Measurements from ENCODE around the gene CERK.

The CERK gene

DNA sequence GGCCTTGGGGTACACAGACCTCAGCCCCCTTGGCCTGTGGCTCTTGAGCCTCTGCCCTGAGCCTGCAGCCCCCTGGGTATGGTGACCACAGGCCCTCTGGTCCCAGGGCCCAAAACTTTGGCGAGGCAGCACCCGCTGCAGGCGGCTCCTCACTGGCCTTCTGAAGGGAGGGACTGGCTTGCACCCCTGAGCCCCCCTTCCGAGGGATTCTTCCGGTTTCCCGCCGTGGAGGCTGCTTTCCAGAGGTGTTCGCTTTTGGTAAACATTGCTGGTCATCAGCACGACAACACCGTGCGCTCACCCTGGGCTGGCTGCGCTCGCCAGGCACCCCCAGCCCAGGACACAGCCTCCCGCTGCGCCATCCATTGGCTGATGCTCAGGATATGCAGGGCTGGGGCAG lies 75.8 kb downstream of the CERK start:
- no peak for DNase-seq (ENCODE audit: low read depth, low spot score)

DNA sequence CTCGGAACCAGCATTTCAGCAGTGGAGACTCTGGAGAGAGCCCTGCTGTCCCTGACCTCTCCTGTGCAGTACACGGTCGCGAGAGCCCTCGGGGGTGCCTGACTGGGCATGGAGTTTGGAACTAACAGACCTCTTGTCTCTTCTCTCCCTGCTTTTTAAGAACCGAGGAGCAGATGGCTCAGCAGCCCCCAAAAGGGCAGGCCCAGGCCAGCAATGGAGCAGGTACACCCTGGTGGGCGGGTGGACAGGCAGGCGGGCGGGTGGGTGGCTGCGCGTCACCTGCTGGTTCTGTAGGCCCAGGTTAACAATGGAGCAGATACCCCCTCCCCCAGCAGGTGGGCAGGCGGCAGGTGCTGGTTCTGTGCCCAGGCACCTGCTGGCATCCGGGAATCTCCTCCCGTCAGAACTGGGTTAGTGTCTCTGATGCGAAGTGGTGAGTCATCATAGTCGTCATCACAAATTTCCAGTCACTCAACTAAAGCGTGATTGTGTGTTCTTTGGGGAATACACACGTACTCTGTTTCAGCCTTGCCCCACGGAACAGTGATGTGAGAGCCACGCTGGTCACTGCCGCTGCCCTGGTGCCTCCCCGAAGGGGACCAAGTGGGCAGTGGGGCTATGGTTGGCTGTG lies 76.7 kb downstream of the CERK start:
- DNase-seq (ENCODE audit: low read depth, low spot score): no peak

- no peak for DNase-seq (ENCODE audit: low read depth, low spot score)
Measured at GRCh38 chr22:46660604-46661201, 77.3 kb downstream of the CERK start.

DNA sequence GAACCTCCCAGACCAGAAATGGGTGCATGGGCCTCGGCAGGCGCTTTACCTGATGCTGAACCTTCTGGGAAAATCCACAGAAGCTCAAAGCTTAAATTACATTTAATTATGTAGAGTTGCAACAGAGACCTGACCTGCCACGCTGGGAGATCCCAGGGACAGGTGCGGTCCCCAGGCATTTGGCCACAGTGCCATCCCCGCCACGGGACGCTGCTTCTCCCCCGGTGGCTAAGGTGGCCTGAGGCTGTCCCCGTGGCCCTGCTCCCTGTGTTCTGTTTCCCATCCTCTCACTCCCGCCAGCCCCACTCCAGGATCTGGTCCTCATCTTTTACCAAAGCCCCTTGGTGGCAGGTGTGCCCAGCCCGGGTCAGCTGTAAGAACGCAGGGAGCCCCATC lies 78.3 kb downstream of the CERK start:
- no peak for DNase-seq (ENCODE audit: low read depth, low spot score)

DNA sequence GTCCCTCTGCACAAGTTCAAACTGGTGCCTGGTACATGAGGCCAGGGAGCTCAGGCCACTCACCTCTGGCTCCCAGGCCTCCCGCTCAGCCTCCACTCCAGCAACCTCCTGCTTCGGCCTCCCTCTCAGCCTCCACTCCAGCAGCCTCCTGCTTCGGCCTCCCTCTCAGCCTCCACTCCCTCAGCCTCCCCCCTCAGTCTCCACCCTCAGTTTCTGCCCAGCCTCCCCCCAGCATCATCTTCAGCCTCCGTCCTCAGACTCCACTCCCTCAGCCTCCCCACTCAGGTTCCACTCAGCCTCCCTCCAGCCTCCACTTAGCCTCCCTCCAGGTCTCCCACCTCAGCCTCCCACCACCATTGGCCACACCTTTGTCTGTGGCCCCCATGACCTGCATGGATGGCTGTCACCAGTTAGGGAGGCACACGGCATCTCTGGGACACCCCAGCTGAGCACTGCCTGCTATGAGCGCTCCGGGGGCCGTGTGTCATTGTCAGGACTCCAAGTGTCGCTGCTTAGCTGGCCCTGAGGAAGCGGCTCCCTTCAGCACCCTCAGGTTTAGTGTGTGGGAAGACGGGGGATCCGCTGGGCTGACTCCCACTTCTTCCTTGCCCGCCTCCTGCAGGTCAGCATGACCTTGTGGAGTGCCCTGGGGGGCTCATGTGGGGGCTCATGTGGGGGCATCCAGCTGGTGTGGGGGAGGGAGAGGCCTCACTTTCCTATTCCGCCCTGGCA lies 78.8 kb downstream of the CERK start:
- no peak for DNase-seq (ENCODE audit: low read depth, low spot score)

DNA sequence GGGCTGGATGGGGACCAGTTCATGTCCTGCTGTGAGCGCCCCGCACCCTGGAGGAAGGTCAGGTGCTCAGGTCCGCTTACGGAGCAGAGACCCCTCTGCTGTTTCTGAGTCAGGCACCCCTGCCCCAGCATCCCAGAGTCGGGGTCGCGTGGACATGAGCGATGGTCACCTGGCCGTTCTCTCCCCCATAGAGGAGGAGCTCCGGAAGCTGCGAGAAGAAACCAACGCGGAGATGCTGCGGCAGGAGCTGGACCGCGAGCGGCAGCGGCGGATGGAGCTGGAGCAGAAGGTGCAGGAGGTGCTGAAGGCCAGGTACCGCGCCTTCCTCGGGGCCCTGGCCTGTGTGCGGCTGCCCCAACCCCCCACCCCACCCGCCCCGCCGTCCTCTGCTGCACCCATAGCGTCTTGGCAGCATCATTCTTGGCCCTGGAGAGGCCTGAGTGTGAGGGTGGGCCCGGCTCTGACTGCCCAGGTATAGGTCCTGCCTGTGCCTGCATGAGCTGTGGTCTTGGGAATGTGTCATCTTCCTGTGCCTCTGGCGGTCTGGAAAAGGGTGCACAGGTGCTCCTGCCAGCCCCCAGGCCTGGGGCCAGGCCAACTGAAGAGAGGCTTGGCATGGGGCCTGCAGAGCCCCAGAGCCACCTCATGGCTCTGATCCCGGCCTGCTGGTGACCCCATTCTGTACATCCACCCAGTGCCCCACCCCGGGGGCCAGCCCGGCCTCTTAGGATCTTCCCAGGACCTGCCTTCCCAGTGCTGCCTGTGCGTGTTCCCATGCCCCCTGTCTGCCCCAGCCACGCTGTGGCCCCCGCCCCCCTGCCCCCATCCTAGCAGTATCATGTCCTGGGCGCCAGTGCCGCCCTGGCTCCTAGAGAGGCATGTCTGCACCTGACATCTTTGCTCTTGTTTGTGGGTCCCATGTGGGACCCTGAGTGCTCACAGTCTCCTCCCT lies 79.8 kb downstream of the CERK start:
- no peak for DNase-seq (ENCODE audit: low read depth, low spot score)

DNA sequence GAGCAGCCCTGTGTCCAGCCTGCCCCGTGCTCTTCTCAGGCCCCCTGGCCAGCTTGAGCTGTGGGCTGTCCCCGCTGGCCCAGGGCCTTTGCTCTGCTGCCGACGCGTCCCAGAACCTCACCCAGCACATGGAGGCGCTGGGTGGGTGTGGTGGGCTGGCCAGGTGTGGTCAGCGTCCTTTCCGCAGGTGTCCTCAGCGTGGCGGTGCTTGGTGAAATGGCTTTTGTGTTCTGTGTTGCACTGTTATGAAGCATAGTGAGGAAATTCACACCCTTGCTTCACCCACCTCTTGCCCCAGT lies 80.4 kb downstream of the CERK start:
- DNase-seq (ENCODE audit: low read depth, low spot score): no peak

DNA sequence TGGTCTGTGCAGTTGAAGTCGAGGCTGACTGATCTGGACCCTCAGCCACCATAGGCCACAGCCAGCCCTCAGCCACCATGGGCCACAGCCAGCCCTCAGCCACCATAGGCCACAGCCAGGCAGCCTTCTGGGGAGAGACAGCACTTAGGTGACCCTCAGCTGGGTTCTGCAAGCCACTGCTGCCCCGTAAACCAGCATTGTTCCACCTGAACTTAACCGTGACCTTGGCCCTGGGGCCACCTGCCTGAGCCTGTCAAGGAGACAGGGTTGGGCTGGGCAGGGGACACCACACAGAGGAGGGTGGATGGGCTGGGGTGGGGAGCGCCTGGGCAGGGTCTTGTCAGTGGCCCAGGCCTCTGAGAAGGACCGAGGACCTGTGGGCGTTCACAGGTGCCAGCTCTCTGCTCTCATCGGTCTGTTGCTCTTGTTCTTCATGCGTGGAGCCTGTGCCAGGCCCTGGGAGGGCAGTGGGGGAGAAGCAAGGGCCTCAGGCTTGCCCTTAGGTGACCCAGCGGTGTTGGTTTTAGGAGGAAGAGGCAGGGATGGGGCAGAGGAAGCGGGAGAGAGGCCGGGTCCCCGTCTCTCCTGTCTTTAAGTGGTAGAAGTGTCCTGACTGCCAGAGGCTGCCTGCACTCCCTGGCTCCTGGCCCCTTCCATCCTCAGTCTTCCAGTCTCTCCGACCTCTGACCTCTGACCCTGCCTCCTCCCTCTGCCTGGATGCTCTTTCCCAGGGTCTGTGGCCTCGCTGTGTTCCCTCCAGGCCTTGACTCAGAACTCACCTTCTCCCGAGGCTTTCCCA lies 81.0 kb downstream of the CERK start:
- DNase-seq (ENCODE audit: low read depth, low spot score): no peak

GRCh38 chr22:46655861-46656608 lies 82.0 kb downstream of the CERK start:
- DNase-seq (ENCODE audit: low read depth, low spot score): no peak

GRCh38 chr22:46654927-46655595 lies 83.0 kb downstream of the CERK start:
- DNase-seq (ENCODE audit: low read depth, low spot score): no peak

GRCh38 chr22:46654426-46654825 lies 83.6 kb downstream of the CERK start:
- no peak for DNase-seq (ENCODE audit: low read depth, low spot score)

GRCh38 chr22:46653596-46653995 lies 84.5 kb downstream of the CERK start:
- no peak for DNase-seq (ENCODE audit: low read depth, low spot score)

DNA sequence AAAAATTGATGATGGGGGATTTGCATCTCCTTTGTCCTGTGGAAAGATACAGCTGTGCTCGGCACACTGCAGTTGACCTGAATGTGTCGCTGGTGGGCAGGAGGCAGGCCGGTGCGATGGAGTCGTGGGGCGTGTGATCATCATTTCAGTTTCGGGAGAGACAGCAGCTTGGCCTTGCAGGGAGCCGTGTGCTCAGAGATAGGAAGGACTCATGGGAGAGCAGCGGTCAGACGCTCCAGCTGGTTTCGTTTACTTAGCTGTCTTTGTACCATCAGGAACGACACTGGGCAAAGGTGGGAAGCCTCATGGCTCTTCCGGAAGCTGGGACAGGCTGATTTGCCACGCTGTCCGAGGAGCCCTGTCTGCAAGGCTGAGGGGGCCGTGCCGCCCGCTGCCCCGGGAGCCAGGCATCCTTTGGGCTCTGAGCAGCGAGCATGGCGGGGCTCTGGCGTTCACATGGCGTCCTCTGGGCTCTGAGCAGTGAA lies 85.2 kb downstream of the CERK start:
- DNase-seq (ENCODE audit: low read depth, low spot score): no peak

- DNase-seq (ENCODE audit: low read depth, low spot score): peak; percentile 30
Measured at GRCh38 chr22:46652081-46652846, 85.8 kb downstream of the CERK start.

GRCh38 chr22:46651316-46651715 lies 86.7 kb downstream of the CERK start:
- DNase-seq (ENCODE audit: low read depth, low spot score): no peak

DNA sequence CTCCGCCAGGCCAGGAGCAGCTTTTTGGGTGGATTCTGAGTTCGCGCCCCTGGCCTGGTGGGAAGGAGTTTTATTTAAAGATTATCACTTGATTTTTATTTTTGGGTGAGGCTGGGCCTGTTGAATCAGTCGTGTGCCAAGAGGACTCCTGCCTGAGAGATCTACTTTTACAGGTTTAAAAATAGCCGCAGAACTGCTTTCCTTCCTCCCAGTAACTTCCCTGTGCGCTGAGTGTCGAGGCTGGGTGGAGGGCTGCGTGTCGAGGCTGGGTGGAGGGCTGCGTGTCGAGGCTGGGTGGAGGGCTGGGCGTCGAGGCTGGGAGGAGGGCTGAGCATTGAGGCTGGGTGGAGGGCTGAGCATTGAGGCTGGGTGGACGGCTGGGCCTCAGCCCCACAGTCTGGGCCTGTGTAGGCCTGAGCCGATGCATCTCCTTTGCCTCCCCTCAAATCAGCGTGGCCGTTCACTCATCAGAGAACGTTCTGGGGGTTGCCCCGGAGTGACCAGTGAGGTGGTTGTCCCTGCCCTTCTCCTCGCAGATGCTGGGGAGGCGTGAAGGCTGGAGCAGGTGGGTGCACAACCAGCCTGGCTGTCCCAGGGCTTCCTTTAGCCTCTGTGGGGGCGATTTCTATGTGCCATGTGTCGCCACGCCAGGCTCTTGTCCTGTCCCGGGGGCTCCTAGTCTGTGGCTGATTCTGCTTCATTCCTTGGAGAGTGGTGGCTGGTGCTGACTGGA lies 87.8 kb downstream of the CERK start:
- DNase-seq (ENCODE audit: low read depth, low spot score): no peak

DNA sequence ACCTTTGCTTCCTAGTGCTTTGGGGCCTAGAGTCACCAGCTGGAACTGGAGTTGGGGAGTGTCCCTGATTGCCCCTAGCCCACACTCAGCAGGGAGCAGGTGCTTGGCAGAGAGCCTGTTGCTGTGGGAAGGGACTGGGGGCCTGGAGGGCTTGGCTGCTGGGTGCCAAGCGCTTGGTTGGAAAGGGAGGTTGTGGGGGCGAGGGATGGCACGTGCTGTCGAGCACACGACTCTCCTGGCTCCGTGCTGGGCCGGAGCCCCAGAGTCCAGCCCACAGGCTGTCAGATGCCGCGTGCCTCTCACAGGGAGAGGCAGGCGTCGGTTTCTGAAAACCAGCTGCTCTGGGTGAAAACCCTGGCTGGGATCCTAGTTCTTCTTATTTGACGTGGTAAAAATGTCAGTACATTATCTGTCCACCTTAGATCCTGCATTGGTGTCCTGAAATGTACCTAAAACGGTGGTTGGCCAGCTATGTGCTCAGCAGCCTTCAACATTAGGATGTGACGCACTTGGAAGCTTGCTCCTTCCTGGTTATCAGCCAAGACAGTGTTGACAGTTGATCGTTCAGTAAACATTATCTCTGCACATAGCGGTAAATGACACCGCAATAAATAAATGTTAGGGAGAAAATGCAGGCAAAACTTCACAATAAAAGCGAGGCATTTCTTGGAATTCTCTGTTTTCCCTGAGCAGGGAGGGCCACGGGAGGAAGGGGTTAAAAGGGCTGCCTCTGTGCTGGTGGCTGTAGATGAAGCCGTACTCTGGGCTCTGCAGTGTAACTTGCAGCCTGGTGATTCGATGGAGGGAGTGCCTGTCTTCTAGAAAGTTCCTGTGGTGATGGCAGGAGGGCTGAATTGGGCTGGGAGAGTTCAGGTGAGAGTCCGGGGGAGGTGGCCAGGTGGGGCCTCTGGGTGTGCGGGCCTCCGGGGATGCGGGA lies 88.6 kb downstream of the CERK start:
- no peak for DNase-seq (ENCODE audit: low read depth, low spot score)

Data from ELF-1 (cell line).